Endothelial cell of umbilical vein (primary cell): Measurements from ENCODE around the gene SNRPD2. TPM values are rescaled to one million over a fixed set of nuclear protein-coding genes. Genes with fewer than 3 reads are reported as not detected.

Experiments
- BruUV-seq: library from RNA; stranded (reverse); fragments of 400-500 nt; replicated peaks from 2 replicates; lab custom pipeline; 2021; lab: Mats Ljungman, UMichigan
- CTCF ChIA-PET: fragments of 300-600, 350-600 bp; sonication (Branson Sonifier 250); formaldehyde crosslinking; loops from one replicate; lab custom pipeline; 2021; ENCODE audit warnings: antibody characterized with exemption, inconsistent platforms; lab: Charles Lee
- POLR2A ChIA-PET: fragments of 300-600, 350-600 bp; sonication (Branson Sonifier 250); formaldehyde crosslinking; loops from one replicate; lab custom pipeline; 2021; ENCODE audit warnings: antibody characterized with exemption, inconsistent platforms; lab: Charles Lee
- DNase-seq: peaks from one replicate; pipeline ENCODE4 v3.0.0-alpha.2; 2011; ENCODE audit warnings: low read depth, low spot score
- FAIRE-seq: peaks from 2 replicates; lab custom pipeline; 2011; peaks lifted over from hg19 to GRCh38; lab: Jason Lieb, UNC
- H2AFZ ChIP-seq: 2 replicates; pipeline ENCODE4 v1.6.0; 2012; ENCODE audit warnings: low read depth, low read length, control low read depth, inconsistent platforms
- H3K27ac ChIP-seq: 2 replicates; pipeline ENCODE4 v1.5.1; 2011; ENCODE audit warnings: low read depth, mild to moderate bottlenecking, control low read depth, low read length, moderate library complexity; ENCODE audit not compliant: insufficient read depth
- H3K27me3 ChIP-seq, 2 experiments: 2 replicates each; pipeline versions ENCODE4 v1.6.0 to v1.6.1; 2011; ENCODE audit warnings: low read length in 2 of 2, mixed read lengths in 1 of 2; ENCODE audit not compliant: control insufficient read depth in 2 of 2, insufficient read depth in 2 of 2
- H3K36me3 ChIP-seq, 2 experiments: 2 replicates in 1 of 2; 3 replicates in 1 of 2; pipeline ENCODE4 v1.5.1; 2011; ENCODE audit warnings: low read length in 2 of 2, mild to moderate bottlenecking in 1 of 2, moderate library complexity in 1 of 2; ENCODE audit not compliant: control insufficient read depth in 2 of 2, insufficient read depth in 2 of 2; ENCODE audit errors: extremely low read depth in 1 of 2
- H3K4me1 ChIP-seq: 3 replicates; pipeline ENCODE4 v1.5.1; 2011; ENCODE audit warnings: mild to moderate bottlenecking, low read length; ENCODE audit not compliant: control insufficient read depth, insufficient read depth; ENCODE audit errors: extremely low read depth
- H3K4me2 ChIP-seq: 2 replicates; pipeline ENCODE4 v1.6.1; 2011; ENCODE audit warnings: low read length, control low read depth, mixed read lengths; ENCODE audit not compliant: insufficient read depth
- H3K4me3 ChIP-seq, 3 experiments: fragments of 200-600 bp in 1 of 3; sonication (generic), shearing (Covaris generic) in 1 of 3; replicated peaks in 1 of 3; 2 replicates each; pipeline ENCODE4 v1.5.1; 2011 to 2016; ENCODE audit warnings: control low read depth in 3 of 3, low read length in 3 of 3, mild to moderate bottlenecking in 2 of 3, inconsistent platforms in 1 of 3, low read depth in 1 of 3, moderate library complexity in 1 of 3; ENCODE audit not compliant: insufficient read depth in 1 of 3
- H3K79me2 ChIP-seq: 2 replicates; pipeline ENCODE4 v1.6.0; 2012; ENCODE audit warnings: low read length, inconsistent platforms; ENCODE audit not compliant: control insufficient read depth, insufficient read depth
- H3K9ac ChIP-seq: replicated peaks from 2 replicates; pipeline ENCODE3; 2011; ENCODE audit warnings: low read length, control low read depth; ENCODE audit not compliant: insufficient read depth; ENCODE audit errors: extremely low read depth
- H3K9me1 ChIP-seq: replicated peaks from 3 replicates; pipeline ENCODE4 v1.6.0; 2011; ENCODE audit warnings: mild to moderate bottlenecking, low read length; ENCODE audit not compliant: control insufficient read depth, insufficient read depth; ENCODE audit errors: extremely low read depth
- H3K9me3 ChIP-seq: replicated peaks from 2 replicates; pipeline ENCODE4 v1.5.1; 2012; ENCODE audit warnings: low read length, inconsistent platforms; ENCODE audit not compliant: control insufficient read depth, insufficient read depth
- H4K20me1 ChIP-seq: replicated peaks from 2 replicates; pipeline ENCODE3; 2011; ENCODE audit warnings: mild to moderate bottlenecking, low read length; ENCODE audit not compliant: control insufficient read depth, insufficient read depth; ENCODE audit errors: extremely low read depth
- CTCF ChIP-seq, 2 donors: IDR thresholded peaks; 1 replicate in 1 of 2; 2 replicates in 1 of 2; pipeline ENCODE4 v1.5.1; 2011; ENCODE audit warnings: low read length in 2 of 2, mild to moderate bottlenecking in 2 of 2, moderate library complexity in 2 of 2, control low read depth in 1 of 2, inconsistent platforms in 1 of 2, low read depth in 1 of 2; ENCODE audit not compliant: insufficient read depth in 1 of 2; ENCODE audit errors: extremely low read depth in 1 of 2
- MAX ChIP-seq: IDR thresholded peaks from 2 replicates; pipeline ENCODE4 v1.6.1; 2011; ENCODE audit not compliant: insufficient read depth, insufficient read length
- MYC ChIP-seq: IDR thresholded peaks from one replicate; pipeline ENCODE4 v1.6.1; 2011; ENCODE audit warnings: mild to moderate bottlenecking, low read depth, low read length
- POLR2A ChIP-seq: IDR thresholded peaks from 2 replicates; pipeline ENCODE4 v1.6.1; 2012; ENCODE audit warnings: low read depth, mild to moderate bottlenecking, control low read depth, low read length
- dilution Hi-C: fragments of 300-500 bp; cut with MboI; formaldehyde crosslinking; loops from one replicate; pipeline ENCODE4 v1.15.0; 2019; ENCODE audit warnings: low sequenced_read_pairs; ENCODE audit not compliant: extremely low pct_ligation_motif_present
- intact Hi-C: fragments of 100-400 bp; cut with micrococcal nuclease; formaldehyde crosslinking; loops from one replicate; pipeline ENCODE4 v1.10.0; 2022
- polyA plus RNA-seq, 4 experiments: library from polyadenylated mRNA; depleted of rRNA in 3 of 4; stranded (reverse) in 3 of 4; unstranded in 1 of 4; fragments of >200 nt; gene quantifications; 2 replicates each; pipeline versions ENCODE4 v1.2.1 to v1.2.3, GENCODE V29; 2011 to 2012; ENCODE audit warnings: missing spikeins in 1 of 4
- total RNA-seq: library from RNA; stranded (reverse); gene quantifications from 2 replicates; pipeline ENCODE4 v1.2.3, GENCODE V29; 2021

SNRPD2 gene
- total and polyA plus RNA-seq, 2 donors (not counting 3 experiments of a cell fraction or from before 2014, with no cell fraction given), result 512 to 519 TPM

- Histone ChIP-seq H3K4me2 (peak overlapping the region; percentile 72), H3K4me3 (peak overlapping the region; percentile 7 to 55 (median 46)), H3K4me1 (peaks cover 28% of the 10 kb centered on the region), H3K27ac (no peak overlapping the region), H3K27me3 (no peaks in the 10 kb centered on the region), H3K9ac (peak overlapping the region; percentile 8), H3K79me2 (no peaks in the 10 kb centered on the region), H2AFZ (peak overlapping the region; percentile 63), H4K20me1 (no peaks in the 10 kb centered on the region), H3K9me1 (no peaks in the 10 kb centered on the region), H3K36me3 (no peaks in the 10 kb centered on the region), H3K9me3 (no peaks in the 10 kb centered on the region)
- POLR2A ChIA-PET, result interaction anchor here (0.6 to 1.0 kb wide), 3 partner anchors 30 to 675 kb away, joined by 3 to 5 read pairs (median 4); no protein-coding TSS in a partner anchor
- TF ChIP-seq MAX (no peak), CTCF (IDR thresholded peaks at IDR 0.05; ENCODE audit: extremely low read depth in 1 of 2, insufficient read depth in 1 of 2, low read depth in 1 of 2, low read length in 2 of 2) (no peak), MYC (no peak), POLR2A (no peak)
- intact Hi-C loops (loop anchor here (1.0 to 5.0 kb wide), 3 partner anchors 47 to 139 kb away; partner anchors contain the start of genes FBXO46, QPCTL and SNRPD2), dilution Hi-C loops (no loop called here)
- CTCF ChIA-PET, result interaction anchor here (0.9 to 1.4 kb wide), 10 partner anchors 20 to 206 kb away, joined by 3 to 15 read pairs (median 5); no protein-coding TSS in a partner anchor
- DNase-seq (peak; percentile 94), FAIRE-seq (peak; percentile 95)
- BruUV-seq, result no TSS peak
These were observed 46.0 kb downstream of the SNRPD2 start for GRCh38 chr19:45645631-45646344.
